GM12891 (cell line): ENCODE results near the gene ERVK3-1.

ENCODE experiments used
- PAX5 ChIP-seq: IDR thresholded peaks from 2 replicates; pipeline ENCODE4 v1.6.1; 2011; ENCODE audit warnings: low read length, moderate library complexity, mild to moderate bottlenecking; ENCODE audit not compliant: insufficient read depth, severe bottlenecking
- POLR2A ChIP-seq: IDR thresholded peaks from 2 replicates; pipeline ENCODE4 v1.6.1; 2011; ENCODE audit warnings: low read depth, low read length, control low read depth
- POLR2AphosphoS5 ChIP-seq: IDR thresholded peaks from 2 replicates; pipeline ENCODE4 v1.6.1; 2011; ENCODE audit warnings: low read depth, low read length, control low read depth
- SPI1 ChIP-seq: IDR thresholded peaks from 2 replicates; pipeline ENCODE4 v1.6.1; 2011; ENCODE audit warnings: low read depth, low read length, control low read depth
- TAF1 ChIP-seq: IDR thresholded peaks from 2 replicates; pipeline ENCODE4 v1.6.1; 2011; ENCODE audit warnings: low read depth, low read length, control low read depth

DNA sequence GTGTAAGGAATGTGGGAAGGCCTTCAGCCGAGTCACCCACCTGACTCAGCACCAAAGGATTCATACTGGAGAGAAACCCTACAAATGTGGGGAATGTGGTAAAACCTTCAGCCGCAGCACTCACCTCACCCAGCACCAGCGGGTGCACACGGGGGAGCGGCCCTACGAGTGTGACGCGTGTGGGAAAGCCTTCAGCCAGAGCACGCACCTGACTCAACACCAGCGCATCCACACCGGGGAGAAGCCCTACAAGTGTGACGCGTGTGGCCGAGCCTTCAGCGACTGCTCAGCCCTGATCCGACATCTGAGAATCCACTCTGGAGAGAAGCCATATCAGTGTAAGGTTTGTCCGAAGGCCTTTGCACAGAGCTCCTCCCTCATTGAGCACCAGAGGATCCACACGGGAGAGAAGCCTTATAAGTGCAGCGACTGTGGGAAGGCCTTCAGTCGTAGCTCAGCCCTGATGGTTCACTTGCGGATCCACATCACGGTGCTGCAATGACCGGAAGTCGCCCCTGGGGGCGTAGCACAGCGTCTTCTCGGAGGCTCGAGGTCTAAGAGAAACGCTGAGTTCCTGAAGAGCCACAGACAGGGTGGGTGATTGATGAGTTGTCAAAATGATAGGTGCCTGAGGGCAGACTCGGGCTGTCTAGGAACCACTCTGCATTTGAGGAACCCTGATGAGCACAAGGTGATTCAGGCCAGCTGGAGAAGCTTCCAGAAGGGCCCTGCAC lies 33.8 kb downstream of the ERVK3-1 start:
- TF ChIP-seq POLR2A = no peak
- TF ChIP-seq POLR2AphosphoS5 = no peak
- no peak for TF ChIP-seq TAF1
- TF ChIP-seq SPI1 = no peak
- TF ChIP-seq PAX5 = no peak
